Lung (tissue), 12 donors: ENCODE measurements around the gene COPS9. TPM values are rescaled to one million over a fixed set of nuclear protein-coding genes. Genes with fewer than 3 reads are reported as not detected.

Experiments used
- ATAC-seq: fragments of 200-7000 bp; cut with Tn5 transposase; one replicate; pipeline ENCODE4 v1.9.1; 2020; ENCODE audit warnings: moderate number of reproducible peaks; ENCODE audit not compliant: insufficient read depth, low FRiP score
- DNase-seq, 3 donors: peaks; one replicate each; pipeline ENCODE4 v3.0.0-alpha.2; 2013 to 2017
- H3K27ac ChIP-seq, 2 donors: one replicate each; pipeline ENCODE4 v1.5.1; 2013; ENCODE audit warnings: mild to moderate bottlenecking in 2 of 2, moderate library complexity in 2 of 2, control low read depth in 1 of 2, inconsistent platforms in 1 of 2, low read depth in 1 of 2, low read length in 1 of 2
- H3K27me3 ChIP-seq, 3 donors: one replicate each; pipeline ENCODE4 v1.5.1; 2013; ENCODE audit warnings: low read length in 2 of 3; ENCODE audit not compliant: control insufficient read depth in 3 of 3, insufficient read depth in 3 of 3
- H3K36me3 ChIP-seq, 4 donors: one replicate each; pipeline ENCODE4 v1.5.1; 2013; ENCODE audit warnings: low read length in 4 of 4, mild to moderate bottlenecking in 1 of 4, moderate library complexity in 1 of 4; ENCODE audit not compliant: control insufficient read depth in 4 of 4, insufficient read depth in 4 of 4
- H3K4me1 ChIP-seq, 5 donors: one replicate each; pipeline ENCODE4 v1.5.1; 2013; ENCODE audit warnings: low read length in 5 of 5, mild to moderate bottlenecking in 2 of 5, moderate library complexity in 1 of 5; ENCODE audit not compliant: control insufficient read depth in 5 of 5, insufficient read depth in 5 of 5
- H3K4me3 ChIP-seq: one replicate; pipeline ENCODE4 v1.5.1; 2013; ENCODE audit warnings: mild to moderate bottlenecking, control low read depth, moderate library complexity
- H3K9ac ChIP-seq, 2 donors: one replicate each; pipeline ENCODE4 v1.5.1; 2013; ENCODE audit warnings: low read length in 2 of 2, control low read depth in 1 of 2; ENCODE audit not compliant: insufficient read depth in 1 of 2
- H3K9me3 ChIP-seq, 4 donors: one replicate each; pipeline ENCODE4 v1.5.1; 2013; ENCODE audit warnings: low read length in 3 of 4, mild to moderate bottlenecking in 1 of 4, moderate library complexity in 1 of 4; ENCODE audit not compliant: control insufficient read depth in 4 of 4, insufficient read depth in 3 of 4
- CTCF ChIP-seq: IDR thresholded peaks from 2 replicates; pipeline ENCODE4 v1.5.1; 2012; ENCODE audit warnings: mild to moderate bottlenecking; ENCODE audit errors: control extremely low read depth, extremely low read depth
- WGBS, 2 donors: extraction: QIAGEN DNeasy Blood & Tissue Kit; methylation state at CpG; one replicate each; pipeline ENCODE4 v1.1.7; 2013; 5-methylcytosine and 5-hydroxymethylcytosine counted together
- polyA plus RNA-seq, 2 donors: library from polyadenylated mRNA; stranded (reverse); fragments of 200-250 nt; gene quantifications; one replicate each; pipeline ENCODE4 v1.2.1, GENCODE V29; 2013
- total RNA-seq, 2 donors: library from RNA; depleted of rRNA in 1 of 2; stranded (reverse); fragments of >200 nt in 1 of 2; gene quantifications; one replicate each; pipeline ENCODE4 v1.2.1, GENCODE V29; 2014 to 2021
- donor health status: control.
- donor health status: control.
- donor health status: Bipolar disorder and iron deficiency.
- donor health status: healthy.
- donor health status: DM: yes; HTN: yes; CAD: no.

Gene COPS9
- total and polyA plus RNA-seq, 4 donors: 52.5 to 386 (median 148) TPM

GRCh38 chr2:240170354-240170735 lies 34.2 kb upstream of the COPS9 start:
- no peak for ATAC-seq
- Histone ChIP-seq H3K4me1 (peaks cover 0 to 3% (median 0%) of the 10 kb centered on the region in 5 donors), H3K36me3 (no peaks in the 10 kb centered on the region), H3K9me3 (peaks cover 0 to 10% (median 0%) of the 10 kb centered on the region in 4 donors), H3K27ac (no peak overlapping the region), H3K9ac (no peak overlapping the region), H3K27me3 (peaks cover 0 to 4% (median 3%) of the 10 kb centered on the region in 3 donors), H3K4me3 (no peak overlapping the region)
- 42 to 63% methylated on average over 6 of the region's 6 CpGs for WGBS, 2 donors
- peak; percentile 48 to 61 (median 60) for DNase-seq
- no peak for TF ChIP-seq CTCF

GRCh38 chr2:240169486-240170353 lies 33.6 kb upstream of the COPS9 start:
- no peak overlapping the region for H3K27ac ChIP-seq
- TF ChIP-seq CTCF: no peak
- H3K9me3 ChIP-seq: peaks cover 0 to 10% (median 0%) of the 10 kb centered on the region in 4 donors
- no peak overlapping the region for H3K9ac ChIP-seq
- ATAC-seq (no peak), DNase-seq (no peak)
- no peak overlapping the region for H3K4me3 ChIP-seq
- 81 to 87% methylated on average over 15 of the region's 15 CpGs for WGBS, 2 donors
- peaks cover 0 to 3% (median 0%) of the 10 kb centered on the region in 3 donors for H3K27me3 ChIP-seq
- H3K36me3 ChIP-seq: no peaks in the 10 kb centered on the region
- H3K4me1 ChIP-seq: peaks cover 0 to 3% (median 0%) of the 10 kb centered on the region in 5 donors

- DNase-seq: no peak
- H3K27me3 ChIP-seq: peaks cover 0 to 2% (median 0%) of the 10 kb centered on the region in 3 donors
- no peak for TF ChIP-seq CTCF
- H3K4me1 ChIP-seq: peaks cover 0 to 3% (median 0%) of the 10 kb centered on the region in 5 donors
- no peak overlapping the region for H3K9ac ChIP-seq
- no peaks in the 10 kb centered on the region for H3K36me3 ChIP-seq
- no peak overlapping the region for H3K27ac ChIP-seq
- WGBS, 2 donors: 84 to 89% methylated on average over 26 of the region's 26 CpGs
- no peak overlapping the region for H3K4me3 ChIP-seq
- H3K9me3 ChIP-seq: peaks cover 0 to 6% (median 0%) of the 10 kb centered on the region in 4 donors
- ATAC-seq: no peak
These were observed 32.6 kb upstream of the COPS9 start for GRCh38 chr2:240168546-240169361.
